Measurements from ENCODE around the gene REM1. TPM values are rescaled to one million over a fixed set of nuclear protein-coding genes. Genes with fewer than 3 reads are reported as not detected.

REM1 gene, protein sequence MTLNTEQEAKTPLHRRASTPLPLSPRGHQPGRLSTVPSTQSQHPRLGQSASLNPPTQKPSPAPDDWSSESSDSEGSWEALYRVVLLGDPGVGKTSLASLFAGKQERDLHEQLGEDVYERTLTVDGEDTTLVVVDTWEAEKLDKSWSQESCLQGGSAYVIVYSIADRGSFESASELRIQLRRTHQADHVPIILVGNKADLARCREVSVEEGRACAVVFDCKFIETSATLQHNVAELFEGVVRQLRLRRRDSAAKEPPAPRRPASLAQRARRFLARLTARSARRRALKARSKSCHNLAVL
- total RNA-seq = not detected in 2 replicates

GRCh38 chr20:31474758-31475427 lies at the start of gene REM1, which contains the start of gene DEFB124:
REM1 (plus strand) TSS chr20:31475288; CDS start chr20:31476446, 1,158 bp downstream.
DEFB124 (minus strand) TSS chr20:31475127; CDS start chr20:31473013, 2,114 bp downstream.

DNA sequence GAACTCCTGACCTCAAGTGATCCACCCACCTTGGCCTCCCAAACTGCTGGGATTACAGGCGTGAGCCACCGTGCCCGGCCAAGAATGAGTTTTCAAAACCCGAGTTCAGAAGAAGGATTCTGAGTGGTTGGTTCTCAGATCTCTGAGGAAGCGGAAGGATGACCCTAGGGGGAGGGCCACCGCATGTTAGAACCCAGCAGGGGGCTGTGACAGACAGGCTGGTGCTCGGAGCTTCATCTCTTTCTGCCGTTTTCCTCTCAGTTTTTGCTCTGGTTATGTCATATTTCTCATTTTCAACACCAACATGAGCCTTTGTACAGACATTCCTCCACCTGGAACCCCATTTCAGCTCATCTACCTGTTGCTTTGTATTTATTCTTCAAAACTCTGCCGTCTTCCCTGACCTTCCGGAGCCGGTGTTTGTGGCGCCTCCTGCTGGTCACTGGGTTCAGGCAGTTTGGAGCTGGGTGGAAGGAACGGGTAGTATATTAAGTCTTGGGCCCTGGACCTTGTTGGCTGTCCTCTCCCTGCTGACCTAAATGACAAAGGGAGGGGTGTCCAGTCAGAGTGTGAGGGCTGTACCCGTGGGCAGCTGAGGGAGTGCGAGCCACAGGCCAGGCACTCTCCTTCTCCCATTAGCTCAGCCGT lies 35.0 kb upstream of the REM1 start, which contains the start of gene DEFB123:
Gene DEFB123, plus strand, starts transcription at position 621 of the 648 bp plus-strand sequence. CDS start 67 bp downstream, outside the sequence.

DNA sequence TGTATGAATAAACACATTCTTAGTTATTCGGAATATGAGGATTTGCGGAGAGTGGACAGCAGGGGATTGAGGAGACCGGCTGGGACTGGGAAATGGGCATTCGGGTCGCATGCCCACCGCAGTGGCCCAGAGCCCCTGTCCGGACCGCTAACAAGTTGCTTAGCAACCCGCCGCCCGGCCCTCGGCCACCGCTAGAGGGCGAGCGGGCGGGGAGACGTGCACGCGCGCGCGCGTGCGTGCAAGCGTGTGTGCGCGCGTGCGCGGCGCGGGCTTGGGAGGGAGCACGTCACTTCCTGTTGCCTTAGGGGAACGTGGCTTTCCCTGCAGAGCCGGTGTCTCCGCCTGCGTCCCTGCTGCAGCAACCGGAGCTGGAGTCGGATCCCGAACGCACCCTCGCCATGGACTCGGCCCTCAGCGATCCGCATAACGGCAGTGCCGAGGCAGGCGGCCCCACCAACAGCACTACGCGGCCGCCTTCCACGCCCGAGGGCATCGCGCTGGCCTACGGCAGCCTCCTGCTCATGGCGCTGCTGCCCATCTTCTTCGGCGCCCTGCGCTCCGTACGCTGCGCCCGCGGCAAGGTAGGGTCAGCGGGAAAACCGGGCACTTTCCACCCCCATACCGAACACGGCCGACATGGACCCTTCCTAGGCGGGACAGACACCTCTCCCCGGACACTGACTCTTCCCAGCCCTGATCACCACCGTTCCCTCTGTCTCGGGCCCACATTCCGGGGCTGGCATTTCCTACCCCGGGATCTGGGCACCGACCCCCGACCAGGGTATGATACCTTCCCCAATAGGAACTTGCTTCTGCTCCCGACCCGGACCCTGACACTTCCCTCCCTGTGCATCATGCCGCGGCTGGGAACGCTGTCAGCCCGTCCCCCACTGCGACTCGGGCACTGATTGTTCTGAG lies 39.3 kb downstream of the REM1 start, which contains the start of gene HM13:
Gene HM13, plus strand, starts transcription at position 289 of the 918 bp plus-strand sequence. Its CDS starts 110 bp downstream, at position 399.

Other genes starting within 250 kb of the REM1 start
- not detected in 2 replicates for gene DEFB115, start 217.6 kb upstream of the REM1 start, total RNA-seq
- gene DEFB116, start 166.7 kb upstream of the REM1 start, total RNA-seq = not detected in 2 replicates
- gene DEFB118, start 106.7 kb upstream of the REM1 start, total RNA-seq = not detected in 2 replicates
- not detected in 2 replicates for gene DEFB119, start 84.7 kb upstream of the REM1 start, total RNA-seq
- not detected in 2 replicates for gene DEFB121, start 69.1 kb upstream of the REM1 start, total RNA-seq
- gene DEFB123, start 34.7 kb upstream of the REM1 start, total RNA-seq = not detected in 2 replicates
- not detected in 2 replicates for gene DEFB124, start 161 bp upstream of the REM1 start, total RNA-seq
- gene HM13, start 39.2 kb downstream of the REM1 start, total RNA-seq = 42.4 and 47.7 TPM in 2 replicates
- gene ID1, start 130.0 kb downstream of the REM1 start, total RNA-seq = 66.0 and 150 TPM in 2 replicates
- gene COX4I2, start 162.6 kb downstream of the REM1 start, total RNA-seq = not detected in 2 replicates
- gene BCL2L1, start 247.6 kb downstream of the REM1 start, total RNA-seq = 44.2 and 62.3 TPM in 2 replicates